Measurements from ENCODE around the gene SH2D1B.
"Not testable (repeated sequence)": the region's sequence is repeated elsewhere in the genome, so short reads cannot be mapped to it uniquely, and the experiment has no call there.

SH2D1B gene

DNA sequence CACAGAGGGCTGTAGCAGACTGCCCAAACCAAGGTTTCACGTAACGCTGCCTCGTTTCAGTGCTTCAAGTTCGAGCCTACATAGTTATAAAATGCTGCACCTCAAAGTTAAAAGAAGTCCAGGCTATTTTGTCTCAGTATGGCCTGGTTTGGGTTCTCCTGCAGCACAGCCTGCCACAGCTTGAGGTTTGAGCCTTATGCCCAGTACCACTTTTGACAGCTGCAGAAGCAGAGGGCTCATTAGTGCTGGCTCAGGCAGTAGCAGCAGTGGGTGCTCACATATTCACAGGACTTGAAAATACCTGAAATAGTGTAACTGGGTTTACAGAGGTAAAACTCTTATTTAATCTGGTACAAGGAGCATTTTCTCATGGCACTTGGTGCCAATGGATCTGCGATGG is 50.6 kb downstream of the SH2D1B start:
- DNase-seq (ENCODE audit: low spot score), result no peak

DNA sequence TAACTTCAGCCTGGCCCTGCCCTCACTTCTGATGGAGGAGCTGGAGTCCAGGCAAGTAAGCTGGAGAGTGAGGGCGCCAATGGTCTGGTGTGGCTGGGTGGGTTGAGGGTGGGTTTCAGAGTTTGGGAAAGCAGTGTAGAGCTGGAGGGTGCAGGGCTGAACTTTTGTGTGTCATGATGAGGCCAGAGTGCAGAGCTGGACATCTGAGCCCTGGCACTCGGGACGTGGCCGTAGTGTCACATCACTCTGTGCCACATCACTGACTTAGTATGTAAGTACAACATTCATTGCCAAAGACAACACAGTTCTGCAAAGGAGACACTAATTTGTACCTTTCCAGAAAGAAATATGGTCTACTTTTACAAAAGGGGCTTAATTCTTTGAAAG is 51.1 kb downstream of the SH2D1B start:
- no peak for DNase-seq (ENCODE audit: low spot score)

DNA sequence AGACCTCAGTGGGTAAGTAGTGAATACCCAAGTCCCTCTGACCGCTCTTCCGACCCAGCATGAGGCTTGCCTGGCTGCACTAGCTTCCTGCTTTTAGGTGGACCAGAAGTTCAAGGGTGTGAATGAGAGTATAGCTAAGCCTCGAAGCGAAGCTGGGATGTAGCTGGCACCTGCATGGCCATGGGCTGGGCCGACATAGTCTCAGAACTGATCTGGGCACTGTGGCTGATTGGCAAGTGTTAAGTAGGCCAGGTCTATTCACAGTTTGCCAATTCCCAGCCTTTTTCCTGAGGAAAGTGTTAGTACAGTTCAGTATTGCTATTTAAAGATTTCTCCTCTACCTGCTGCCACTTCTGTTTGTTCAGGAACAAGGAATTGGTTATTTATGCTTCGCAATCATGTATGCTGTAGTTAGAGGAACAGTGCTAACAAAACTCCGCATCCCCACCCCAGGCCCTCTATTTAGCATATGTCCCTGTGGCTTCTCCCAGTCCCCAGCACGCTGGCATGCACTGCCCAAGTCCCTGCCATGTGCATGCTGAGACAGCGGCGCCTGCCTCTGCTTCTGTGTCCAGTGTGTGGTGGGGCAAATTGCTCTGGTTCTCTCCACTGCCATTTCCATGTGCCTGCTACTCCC is 51.6 kb downstream of the SH2D1B start:
- DNase-seq (ENCODE audit: low spot score), result no peak

DNA sequence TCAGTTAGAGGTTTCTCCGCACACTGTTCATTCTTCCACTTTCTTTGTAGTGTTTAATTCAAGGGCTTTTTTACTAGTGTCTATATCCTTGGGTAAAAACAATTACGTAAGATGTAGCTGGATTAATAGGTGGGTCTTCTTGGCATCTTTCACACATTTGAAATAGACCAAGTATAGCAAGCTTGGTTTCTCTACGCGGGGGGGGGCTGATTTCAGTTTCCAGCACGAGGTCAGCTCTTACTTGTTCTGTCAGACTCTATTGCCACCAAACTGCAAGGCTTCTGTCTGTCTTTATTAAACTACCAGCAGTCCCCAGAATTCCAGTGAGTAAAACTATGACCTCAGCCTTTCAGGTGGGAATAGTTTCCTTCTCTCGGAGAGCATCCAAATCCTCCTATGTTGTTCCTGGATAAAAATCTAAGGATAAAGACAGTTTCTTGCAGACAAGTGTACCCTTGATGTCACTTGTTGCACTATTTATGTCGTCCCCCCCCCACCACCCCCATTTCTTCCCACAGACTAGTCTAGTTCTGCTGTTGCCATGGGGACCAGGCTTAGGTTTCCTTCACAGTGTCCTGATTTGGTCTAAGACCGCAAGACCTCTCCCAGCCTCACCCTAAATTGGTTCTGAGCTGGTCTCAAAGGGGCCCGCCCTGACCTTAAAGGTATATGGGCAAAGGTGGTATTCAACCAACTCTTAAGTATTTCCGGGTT is 52.3 kb downstream of the SH2D1B start:
- no peak for DNase-seq (ENCODE audit: low spot score)

DNA sequence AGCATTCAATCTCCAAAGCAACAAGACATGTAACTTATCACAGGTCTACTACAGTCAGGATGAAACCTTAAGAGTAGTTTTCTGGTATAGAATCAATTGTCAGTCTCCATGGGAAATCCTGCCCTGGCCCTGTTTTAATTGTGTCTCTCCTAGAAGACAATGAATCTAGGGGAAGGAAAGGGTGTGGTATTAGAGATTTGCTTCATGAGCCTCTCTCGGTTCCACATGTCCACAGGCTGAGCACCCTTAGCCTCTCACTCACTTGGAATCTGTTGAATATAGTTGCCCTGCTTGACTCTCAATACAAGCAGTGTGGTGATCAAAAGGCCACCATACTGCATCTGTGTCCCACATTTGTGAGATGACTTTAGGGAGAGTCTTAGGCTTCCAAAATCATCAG is 53.0 kb downstream of the SH2D1B start:
- DNase-seq (ENCODE audit: low spot score), result no peak

DNA sequence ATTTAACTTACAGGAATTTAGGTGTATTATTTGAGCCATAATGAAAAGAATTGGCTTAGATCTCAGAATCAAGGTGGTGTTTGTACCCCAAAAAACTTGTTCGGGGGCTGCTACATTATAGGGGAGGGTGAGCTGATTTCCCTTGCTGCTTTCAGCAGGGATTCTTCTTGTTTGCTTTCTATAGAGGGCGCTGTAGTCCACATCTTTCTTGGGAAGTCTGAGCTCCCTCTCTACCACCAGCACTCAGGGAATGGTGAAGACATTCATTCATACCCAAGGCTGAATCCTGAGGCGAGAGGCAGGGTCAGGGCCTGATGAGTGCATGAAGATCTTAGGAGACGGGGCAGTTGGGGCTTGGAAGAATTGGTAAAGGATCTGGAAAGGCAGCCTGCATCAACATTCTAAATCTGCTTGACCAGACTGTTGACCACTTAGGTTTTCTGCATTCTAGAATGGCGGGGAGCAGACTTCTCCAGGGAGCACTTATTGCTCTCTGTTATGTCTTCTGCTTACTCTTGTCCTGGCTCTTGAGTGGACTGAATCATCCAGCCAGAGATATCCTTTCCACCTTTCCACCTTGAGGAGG is 54.2 kb downstream of the SH2D1B start:
- peak; percentile 29 for DNase-seq (ENCODE audit: low spot score)

GRCh38 chr1:162353702-162354101 is 58.2 kb downstream of the SH2D1B start:
- no peak for DNase-seq (ENCODE audit: low spot score)

- no peak for DNase-seq (ENCODE audit: low spot score)
These were observed 58.9 kb downstream of the SH2D1B start for GRCh38 chr1:162353078-162353477.

DNA sequence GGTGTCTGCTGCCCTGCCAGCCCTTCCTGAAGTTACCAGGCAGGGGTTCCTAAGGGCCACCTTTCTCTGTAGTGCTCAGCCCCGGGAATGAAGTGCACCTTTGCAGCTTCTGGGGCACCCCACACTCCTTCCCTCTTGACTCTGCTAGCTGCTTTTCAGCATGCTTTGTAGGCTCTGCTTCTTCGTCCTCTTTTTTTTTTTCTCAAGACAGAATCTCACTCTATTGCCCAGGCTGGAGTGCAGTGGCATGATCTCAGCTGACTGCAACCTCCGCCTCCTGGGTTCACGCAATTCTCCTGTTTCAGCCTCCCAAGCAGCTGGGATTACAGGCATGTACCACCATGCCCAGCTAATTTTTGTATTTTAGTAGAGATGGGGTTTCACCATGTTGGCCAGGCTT is 60.1 kb downstream of the SH2D1B start:
- not testable (repeated sequence) for DNase-seq (ENCODE audit: low spot score)

DNA sequence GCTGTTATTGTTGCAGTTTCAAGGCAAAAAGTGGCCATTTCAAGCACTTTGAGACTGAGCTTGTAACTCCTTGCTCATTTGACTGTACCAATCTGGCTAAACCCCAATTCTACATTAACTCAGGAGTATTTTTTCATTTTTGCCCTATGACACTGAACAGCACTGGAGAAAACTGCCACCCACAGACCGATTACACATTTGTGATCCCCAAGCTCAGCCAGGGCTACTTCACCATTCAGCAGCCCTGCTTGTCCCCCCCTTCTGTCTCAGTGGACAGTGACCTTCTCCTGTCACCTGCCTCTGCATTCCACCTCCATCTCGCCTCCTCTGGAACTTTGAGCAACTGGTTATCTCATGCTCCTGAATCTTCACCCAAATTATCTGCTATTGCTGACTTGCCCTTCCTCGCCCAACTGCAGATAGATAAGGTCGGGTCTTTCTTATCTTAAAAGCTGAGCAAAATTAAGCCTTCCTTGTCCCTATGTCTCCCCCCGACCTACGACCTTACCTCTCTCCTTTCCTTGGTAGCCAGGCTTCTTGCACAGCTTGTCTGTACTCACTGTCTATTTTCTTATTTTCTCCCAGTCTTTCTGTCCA is 60.6 kb downstream of the SH2D1B start:
- DNase-seq (ENCODE audit: low spot score), result no peak

DNA sequence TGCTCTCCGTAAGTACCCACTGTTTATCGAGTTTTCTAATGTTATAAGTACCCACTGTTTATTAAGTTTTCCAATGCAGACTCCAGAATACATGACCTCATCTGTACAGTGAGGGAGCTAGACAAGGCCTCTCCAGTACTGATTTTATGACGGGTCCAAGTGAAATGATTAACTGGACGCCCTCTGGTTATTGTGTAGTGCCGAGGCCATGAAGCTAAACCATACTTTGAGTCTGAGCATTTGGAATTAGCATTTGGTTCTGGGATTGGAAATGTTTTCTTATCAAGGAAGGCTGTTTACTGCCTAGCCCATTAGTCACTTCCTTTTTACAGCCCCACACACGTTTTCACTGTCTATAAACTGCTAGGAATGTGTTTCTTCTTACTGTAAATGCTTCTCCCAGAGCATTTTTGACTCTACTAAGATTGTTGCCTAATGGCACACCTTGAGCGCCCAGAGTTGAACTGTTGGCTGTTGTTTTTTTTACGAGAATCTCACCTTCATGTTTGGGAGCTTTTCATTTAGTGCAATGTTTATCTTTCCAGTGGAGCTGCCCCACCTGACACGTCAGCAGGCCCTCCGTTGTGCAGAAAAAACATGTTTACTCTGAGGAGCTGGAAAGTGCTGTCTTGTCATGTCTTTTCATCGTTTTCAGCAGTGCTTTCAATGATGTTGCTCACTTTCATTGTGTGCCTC is 62.2 kb downstream of the SH2D1B start:
- no peak for DNase-seq (ENCODE audit: low spot score)

GRCh38 chr1:162347281-162347680 is 64.7 kb downstream of the SH2D1B start:
- no peak for DNase-seq (ENCODE audit: low spot score)

All from hematopoietic multipotent progenitor cell treated with erythropoietin and hydrocortisone succinate and interleukin-3 and kit ligand, for 15 days (in vitro differentiated cells).